GM23338 (cell line): ENCODE data around the gene STARD13.

Experiments
- CREB1 ChIP-seq: fragments of 250-450 bp; sonication (Bioruptor Pico); IDR thresholded peaks from 2 replicates; pipeline ENCODE4 v1.5.0; 2020; ENCODE audit warnings: low read depth, mild to moderate bottlenecking, moderate library complexity
- EZH2 ChIP-seq: fragments of 200-600 bp; sonication (generic); IDR thresholded peaks from one replicate; pipeline ENCODE4 v1.8.0; 2017; ENCODE audit warnings: antibody characterized with exemption, mild to moderate bottlenecking, low read depth; ENCODE audit not compliant: unreplicated experiment
- JUNB ChIP-seq: IDR thresholded peaks from one replicate; pipeline ENCODE4 v1.6.1; 2016; ENCODE audit warnings: antibody characterized with exemption; ENCODE audit not compliant: unreplicated experiment
- POLR2AphosphoS5 ChIP-seq: IDR thresholded peaks from 2 replicates; pipeline ENCODE4 v1.6.1; 2016; ENCODE audit warnings: antibody characterized with exemption, low read depth
- STAT1 ChIP-seq: IDR thresholded peaks from one replicate; pipeline ENCODE4 v1.6.1; 2016; ENCODE audit warnings: antibody characterized with exemption; ENCODE audit not compliant: unreplicated experiment
- ZNF331 ChIP-seq: fragments of 250-450 bp; sonication (Bioruptor Pico); IDR thresholded peaks from 2 replicates; pipeline ENCODE4 v1.5.0; 2020; ENCODE audit warnings: low read depth, mild to moderate bottlenecking, moderate library complexity
- TF ChIP-seq, protein P1 (sequence below), 2 experiments: fragments of 200-600 bp in 1 of 2; sonication (generic) in 1 of 2; conservative IDR thresholded peaks; 2 replicates each; pipeline versions ENCODE4 v1.5.1 to v1.6.1; 2016 to 2017; ENCODE audit warnings: antibody characterized with exemption in 2 of 2, low read depth in 2 of 2, mild to moderate bottlenecking in 2 of 2, moderate library complexity in 1 of 2
- TF ChIP-seq, protein P2 (sequence below): IDR thresholded peaks from one replicate; pipeline ENCODE4 v1.6.1; 2018; ENCODE audit warnings: antibody characterized with exemption; ENCODE audit not compliant: unreplicated experiment
- TF ChIP-seq, protein P3 (sequence below): IDR thresholded peaks from 2 replicates; pipeline ENCODE4 v1.6.1; 2016; ENCODE audit warnings: antibody characterized with exemption

DNA sequence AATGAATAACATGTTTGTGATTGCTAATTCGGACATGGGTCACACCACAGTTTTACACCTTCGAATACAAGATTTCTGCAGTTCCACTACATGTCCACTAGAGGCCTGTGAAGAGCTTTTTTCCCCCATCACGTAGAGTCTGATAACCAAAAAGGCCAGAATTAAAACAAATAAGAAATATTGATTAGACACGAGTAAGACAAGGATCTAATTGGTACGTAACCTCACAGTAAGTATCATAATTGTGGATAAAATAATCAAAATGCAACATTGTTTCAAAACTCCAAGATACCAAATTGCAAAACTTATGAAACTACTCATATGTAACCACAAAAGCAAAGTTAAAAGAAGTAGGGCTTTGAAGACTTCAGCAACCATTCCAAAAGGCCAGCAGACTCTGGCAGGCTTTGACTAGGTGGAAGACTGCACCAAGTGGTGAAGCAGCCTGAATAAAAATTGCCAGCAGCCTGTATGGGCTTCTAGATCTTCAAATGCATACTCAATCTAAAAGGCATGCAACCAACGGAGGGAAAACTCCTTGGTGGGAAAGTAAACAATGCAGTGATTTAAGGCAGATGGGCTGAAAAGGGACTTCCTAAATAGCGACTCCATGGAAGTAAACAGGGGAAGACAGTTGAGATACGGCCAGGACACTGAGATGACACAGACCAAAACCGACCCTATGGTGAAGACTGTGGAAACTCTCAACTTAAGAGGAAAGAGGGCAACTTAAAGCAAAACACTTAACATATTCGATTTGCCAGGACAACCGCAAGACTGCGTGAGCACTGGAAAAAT lies 56.7 kb downstream of the STARD13 start:
- TF ChIP-seq CREB1 (CRISPR knock-in tag), result no peak
- TF ChIP-seq, protein P1, sequence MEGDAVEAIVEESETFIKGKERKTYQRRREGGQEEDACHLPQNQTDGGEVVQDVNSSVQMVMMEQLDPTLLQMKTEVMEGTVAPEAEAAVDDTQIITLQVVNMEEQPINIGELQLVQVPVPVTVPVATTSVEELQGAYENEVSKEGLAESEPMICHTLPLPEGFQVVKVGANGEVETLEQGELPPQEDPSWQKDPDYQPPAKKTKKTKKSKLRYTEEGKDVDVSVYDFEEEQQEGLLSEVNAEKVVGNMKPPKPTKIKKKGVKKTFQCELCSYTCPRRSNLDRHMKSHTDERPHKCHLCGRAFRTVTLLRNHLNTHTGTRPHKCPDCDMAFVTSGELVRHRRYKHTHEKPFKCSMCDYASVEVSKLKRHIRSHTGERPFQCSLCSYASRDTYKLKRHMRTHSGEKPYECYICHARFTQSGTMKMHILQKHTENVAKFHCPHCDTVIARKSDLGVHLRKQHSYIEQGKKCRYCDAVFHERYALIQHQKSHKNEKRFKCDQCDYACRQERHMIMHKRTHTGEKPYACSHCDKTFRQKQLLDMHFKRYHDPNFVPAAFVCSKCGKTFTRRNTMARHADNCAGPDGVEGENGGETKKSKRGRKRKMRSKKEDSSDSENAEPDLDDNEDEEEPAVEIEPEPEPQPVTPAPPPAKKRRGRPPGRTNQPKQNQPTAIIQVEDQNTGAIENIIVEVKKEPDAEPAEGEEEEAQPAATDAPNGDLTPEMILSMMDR (conservative IDR thresholded peaks at IDR 0.05; ENCODE audit: low read depth in 2 of 2), result peak; percentile 80 to 95
- TF ChIP-seq POLR2AphosphoS5, result no peak
- TF ChIP-seq, protein P2, sequence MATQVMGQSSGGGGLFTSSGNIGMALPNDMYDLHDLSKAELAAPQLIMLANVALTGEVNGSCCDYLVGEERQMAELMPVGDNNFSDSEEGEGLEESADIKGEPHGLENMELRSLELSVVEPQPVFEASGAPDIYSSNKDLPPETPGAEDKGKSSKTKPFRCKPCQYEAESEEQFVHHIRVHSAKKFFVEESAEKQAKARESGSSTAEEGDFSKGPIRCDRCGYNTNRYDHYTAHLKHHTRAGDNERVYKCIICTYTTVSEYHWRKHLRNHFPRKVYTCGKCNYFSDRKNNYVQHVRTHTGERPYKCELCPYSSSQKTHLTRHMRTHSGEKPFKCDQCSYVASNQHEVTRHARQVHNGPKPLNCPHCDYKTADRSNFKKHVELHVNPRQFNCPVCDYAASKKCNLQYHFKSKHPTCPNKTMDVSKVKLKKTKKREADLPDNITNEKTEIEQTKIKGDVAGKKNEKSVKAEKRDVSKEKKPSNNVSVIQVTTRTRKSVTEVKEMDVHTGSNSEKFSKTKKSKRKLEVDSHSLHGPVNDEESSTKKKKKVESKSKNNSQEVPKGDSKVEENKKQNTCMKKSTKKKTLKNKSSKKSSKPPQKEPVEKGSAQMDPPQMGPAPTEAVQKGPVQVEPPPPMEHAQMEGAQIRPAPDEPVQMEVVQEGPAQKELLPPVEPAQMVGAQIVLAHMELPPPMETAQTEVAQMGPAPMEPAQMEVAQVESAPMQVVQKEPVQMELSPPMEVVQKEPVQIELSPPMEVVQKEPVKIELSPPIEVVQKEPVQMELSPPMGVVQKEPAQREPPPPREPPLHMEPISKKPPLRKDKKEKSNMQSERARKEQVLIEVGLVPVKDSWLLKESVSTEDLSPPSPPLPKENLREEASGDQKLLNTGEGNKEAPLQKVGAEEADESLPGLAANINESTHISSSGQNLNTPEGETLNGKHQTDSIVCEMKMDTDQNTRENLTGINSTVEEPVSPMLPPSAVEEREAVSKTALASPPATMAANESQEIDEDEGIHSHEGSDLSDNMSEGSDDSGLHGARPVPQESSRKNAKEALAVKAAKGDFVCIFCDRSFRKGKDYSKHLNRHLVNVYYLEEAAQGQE, result no peak
- TF ChIP-seq, protein P3, sequence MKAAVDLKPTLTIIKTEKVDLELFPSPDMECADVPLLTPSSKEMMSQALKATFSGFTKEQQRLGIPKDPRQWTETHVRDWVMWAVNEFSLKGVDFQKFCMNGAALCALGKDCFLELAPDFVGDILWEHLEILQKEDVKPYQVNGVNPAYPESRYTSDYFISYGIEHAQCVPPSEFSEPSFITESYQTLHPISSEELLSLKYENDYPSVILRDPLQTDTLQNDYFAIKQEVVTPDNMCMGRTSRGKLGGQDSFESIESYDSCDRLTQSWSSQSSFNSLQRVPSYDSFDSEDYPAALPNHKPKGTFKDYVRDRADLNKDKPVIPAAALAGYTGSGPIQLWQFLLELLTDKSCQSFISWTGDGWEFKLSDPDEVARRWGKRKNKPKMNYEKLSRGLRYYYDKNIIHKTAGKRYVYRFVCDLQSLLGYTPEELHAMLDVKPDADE, result no peak
- TF ChIP-seq EZH2, result no peak
- TF ChIP-seq JUNB, result no peak
- TF ChIP-seq STAT1, result no peak
- no peak for TF ChIP-seq ZNF331
